Measurements from ENCODE around the gene SH3PXD2A.

GRCh38 chr10:103552856-103553742 lies 302.3 kb downstream of the SH3PXD2A start:
- TF ChIP-seq POLR2A (IDR thresholded peaks at IDR 0.05) (no peak), CTCF (IDR thresholded peaks at IDR 0.05) (no peak)
